Measurements from ENCODE around the gene NPAS3.

DNA sequence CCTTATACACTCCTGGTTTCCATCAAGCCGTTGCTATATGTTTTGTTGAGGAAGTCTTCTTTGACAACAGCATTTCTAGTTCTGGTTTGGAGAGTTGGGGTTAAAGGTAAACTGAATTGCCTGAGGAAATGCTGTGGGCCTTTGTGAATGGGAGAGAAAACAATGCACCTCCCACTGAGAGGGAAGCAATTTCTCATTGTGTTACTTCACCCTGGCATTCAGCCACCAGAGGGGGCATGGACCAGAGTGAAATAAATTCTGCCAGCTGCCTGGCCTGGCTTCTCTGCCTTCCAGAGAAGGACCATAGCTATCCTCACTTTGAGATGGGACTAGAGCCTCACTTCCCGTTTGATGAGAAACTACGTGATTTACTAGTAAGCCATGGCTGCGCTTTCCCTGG lies 536.9 kb downstream of the NPAS3 start:
- TF ChIP-seq, protein P1, sequence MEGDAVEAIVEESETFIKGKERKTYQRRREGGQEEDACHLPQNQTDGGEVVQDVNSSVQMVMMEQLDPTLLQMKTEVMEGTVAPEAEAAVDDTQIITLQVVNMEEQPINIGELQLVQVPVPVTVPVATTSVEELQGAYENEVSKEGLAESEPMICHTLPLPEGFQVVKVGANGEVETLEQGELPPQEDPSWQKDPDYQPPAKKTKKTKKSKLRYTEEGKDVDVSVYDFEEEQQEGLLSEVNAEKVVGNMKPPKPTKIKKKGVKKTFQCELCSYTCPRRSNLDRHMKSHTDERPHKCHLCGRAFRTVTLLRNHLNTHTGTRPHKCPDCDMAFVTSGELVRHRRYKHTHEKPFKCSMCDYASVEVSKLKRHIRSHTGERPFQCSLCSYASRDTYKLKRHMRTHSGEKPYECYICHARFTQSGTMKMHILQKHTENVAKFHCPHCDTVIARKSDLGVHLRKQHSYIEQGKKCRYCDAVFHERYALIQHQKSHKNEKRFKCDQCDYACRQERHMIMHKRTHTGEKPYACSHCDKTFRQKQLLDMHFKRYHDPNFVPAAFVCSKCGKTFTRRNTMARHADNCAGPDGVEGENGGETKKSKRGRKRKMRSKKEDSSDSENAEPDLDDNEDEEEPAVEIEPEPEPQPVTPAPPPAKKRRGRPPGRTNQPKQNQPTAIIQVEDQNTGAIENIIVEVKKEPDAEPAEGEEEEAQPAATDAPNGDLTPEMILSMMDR (IDR thresholded peaks at IDR 0.05) = peak in 2 of 6 experiments; percentile 16 to 25
- no peak for TF ChIP-seq POLR2A (IDR thresholded peaks at IDR 0.05)
